ENCODE data around the gene EXOC6. TPM values are rescaled to one million over a fixed set of nuclear protein-coding genes. Genes with fewer than 3 reads are reported as not detected.

EXOC6 gene
- total and polyA plus RNA-seq, 8 donors, result 1.7 to 21.3 (median 4.6) TPM

DNA sequence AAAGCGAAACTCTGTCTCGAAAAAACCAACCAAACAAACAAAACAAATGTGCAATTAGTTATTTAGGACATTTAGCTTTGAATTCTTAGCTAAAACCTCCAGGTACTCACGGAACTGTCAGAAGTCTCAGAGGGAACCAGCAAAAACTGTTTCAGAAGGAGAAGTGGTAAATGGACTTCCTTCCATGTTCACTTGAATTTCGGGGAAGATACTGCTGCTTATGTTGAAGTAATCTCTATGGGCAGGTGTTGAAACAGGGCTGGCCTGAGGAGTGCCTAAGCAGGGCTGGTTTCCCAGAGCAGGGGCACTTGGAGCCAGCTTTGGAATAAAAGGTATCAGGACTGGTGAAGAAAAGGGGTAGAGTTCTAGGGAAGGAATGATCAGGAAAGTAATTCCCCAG, 2.4 kb upstream of the EXOC6 start:
- intact Hi-C loops (cut with DNase I; ENCODE audit: low total_unique reads), result no loop called here
- TF ChIP-seq EP300 (IDR thresholded peaks at IDR 0.05) (no peak), POLR2AphosphoS5 (IDR thresholded peaks at IDR 0.05) (no peak), POLR2A (IDR thresholded peaks at IDR 0.05) (no peak)
- TF ChIP-seq, protein P1, sequence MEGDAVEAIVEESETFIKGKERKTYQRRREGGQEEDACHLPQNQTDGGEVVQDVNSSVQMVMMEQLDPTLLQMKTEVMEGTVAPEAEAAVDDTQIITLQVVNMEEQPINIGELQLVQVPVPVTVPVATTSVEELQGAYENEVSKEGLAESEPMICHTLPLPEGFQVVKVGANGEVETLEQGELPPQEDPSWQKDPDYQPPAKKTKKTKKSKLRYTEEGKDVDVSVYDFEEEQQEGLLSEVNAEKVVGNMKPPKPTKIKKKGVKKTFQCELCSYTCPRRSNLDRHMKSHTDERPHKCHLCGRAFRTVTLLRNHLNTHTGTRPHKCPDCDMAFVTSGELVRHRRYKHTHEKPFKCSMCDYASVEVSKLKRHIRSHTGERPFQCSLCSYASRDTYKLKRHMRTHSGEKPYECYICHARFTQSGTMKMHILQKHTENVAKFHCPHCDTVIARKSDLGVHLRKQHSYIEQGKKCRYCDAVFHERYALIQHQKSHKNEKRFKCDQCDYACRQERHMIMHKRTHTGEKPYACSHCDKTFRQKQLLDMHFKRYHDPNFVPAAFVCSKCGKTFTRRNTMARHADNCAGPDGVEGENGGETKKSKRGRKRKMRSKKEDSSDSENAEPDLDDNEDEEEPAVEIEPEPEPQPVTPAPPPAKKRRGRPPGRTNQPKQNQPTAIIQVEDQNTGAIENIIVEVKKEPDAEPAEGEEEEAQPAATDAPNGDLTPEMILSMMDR (IDR thresholded peaks at IDR 0.05), result no peak
- Histone ChIP-seq H3K36me3 (no peaks in the 10 kb centered on the region), H3K27ac (peak overlapping the region in 2 of 5 donors; percentile 47 to 82), H3K4me3 (no peak overlapping the region), H3K9me3 (no peaks in the 10 kb centered on the region), H3K27me3 (no peaks in the 10 kb centered on the region), H3K4me1 (peaks cover 6 to 36% (median 17%) of the 10 kb centered on the region in 4 donors)
- 75 to 86% (median 84%) methylated on average over 4 of the region's 4 CpGs for WGBS, 5 donors
- no peak for DNase-seq

DNA sequence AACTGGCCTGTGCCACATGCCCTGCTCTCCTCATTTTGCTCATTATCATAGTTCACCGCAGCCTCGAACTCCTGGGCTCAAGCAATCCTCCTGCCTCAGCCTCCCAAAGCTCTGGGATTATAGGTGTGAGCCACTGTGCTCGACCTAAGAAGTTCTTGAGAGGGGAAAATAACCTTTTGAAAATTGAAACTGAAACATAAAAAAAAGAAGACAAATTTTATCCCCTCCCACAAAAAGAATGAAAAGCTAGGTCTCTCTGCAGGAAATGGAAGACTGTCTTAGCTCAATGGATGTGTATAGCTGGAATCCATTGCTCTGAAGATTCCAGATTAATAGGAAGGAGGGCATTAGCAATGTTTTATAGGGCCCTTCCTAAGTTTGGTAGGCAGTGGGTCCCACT, 2.0 kb upstream of the EXOC6 start:
- no peaks in the 10 kb centered on the region for H3K36me3 ChIP-seq
- no peaks in the 10 kb centered on the region for H3K9me3 ChIP-seq
- DNase-seq, result no peak
- no peaks in the 10 kb centered on the region for H3K27me3 ChIP-seq
- peaks cover 6 to 36% (median 17%) of the 10 kb centered on the region in 4 donors for H3K4me1 ChIP-seq
- TF ChIP-seq, protein P1 (IDR thresholded peaks at IDR 0.05), result no peak
- TF ChIP-seq POLR2A (IDR thresholded peaks at IDR 0.05), result no peak
- no peak for TF ChIP-seq EP300 (IDR thresholded peaks at IDR 0.05)
- no peak for TF ChIP-seq POLR2AphosphoS5 (IDR thresholded peaks at IDR 0.05)
- 54 to 71% (median 70%) methylated on average over 3 of the region's 3 CpGs for WGBS, 5 donors
- no peak overlapping the region for H3K4me3 ChIP-seq
- H3K27ac ChIP-seq, result peak overlapping the region in 2 of 5 donors; percentile 47 to 82
- intact Hi-C loops (cut with DNase I; ENCODE audit: low total_unique reads), result no loop called here

DNA sequence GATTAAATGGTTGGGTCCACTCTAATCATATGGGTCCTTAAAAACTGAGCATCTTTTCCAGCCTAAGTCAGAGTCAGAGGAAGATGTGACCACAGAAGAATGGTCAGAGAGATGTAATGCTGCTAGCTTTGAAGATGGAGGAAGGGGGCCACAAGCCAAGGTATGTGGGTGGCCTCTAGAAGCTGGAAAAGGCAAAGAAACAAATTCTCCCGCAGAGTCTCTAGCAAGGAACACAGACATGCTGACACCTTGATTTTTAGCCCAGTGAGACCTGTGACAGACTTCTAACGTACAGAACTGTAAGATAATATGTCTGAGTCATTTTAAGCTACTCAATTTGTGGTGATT, 1.5 kb upstream of the EXOC6 start:
- DNase-seq, result no peak
- Histone ChIP-seq H3K36me3 (no peaks in the 10 kb centered on the region), H3K4me3 (no peak overlapping the region), H3K4me1 (peaks cover 6 to 36% (median 17%) of the 10 kb centered on the region in 4 donors), H3K27me3 (no peaks in the 10 kb centered on the region), H3K27ac (peak overlapping the region in 2 of 5 donors; percentile 47 to 82), H3K9me3 (no peaks in the 10 kb centered on the region)
- TF ChIP-seq, protein P1 (IDR thresholded peaks at IDR 0.05), result no peak
- TF ChIP-seq POLR2A (IDR thresholded peaks at IDR 0.05) (no peak), POLR2AphosphoS5 (IDR thresholded peaks at IDR 0.05) (no peak), EP300 (IDR thresholded peaks at IDR 0.05) (no peak)
- intact Hi-C loops (cut with DNase I; ENCODE audit: low total_unique reads), result no loop called here
- WGBS, 5 donors, result 79 to 93% (median 88%) methylated on average over 2 of the region's 2 CpGs

DNA sequence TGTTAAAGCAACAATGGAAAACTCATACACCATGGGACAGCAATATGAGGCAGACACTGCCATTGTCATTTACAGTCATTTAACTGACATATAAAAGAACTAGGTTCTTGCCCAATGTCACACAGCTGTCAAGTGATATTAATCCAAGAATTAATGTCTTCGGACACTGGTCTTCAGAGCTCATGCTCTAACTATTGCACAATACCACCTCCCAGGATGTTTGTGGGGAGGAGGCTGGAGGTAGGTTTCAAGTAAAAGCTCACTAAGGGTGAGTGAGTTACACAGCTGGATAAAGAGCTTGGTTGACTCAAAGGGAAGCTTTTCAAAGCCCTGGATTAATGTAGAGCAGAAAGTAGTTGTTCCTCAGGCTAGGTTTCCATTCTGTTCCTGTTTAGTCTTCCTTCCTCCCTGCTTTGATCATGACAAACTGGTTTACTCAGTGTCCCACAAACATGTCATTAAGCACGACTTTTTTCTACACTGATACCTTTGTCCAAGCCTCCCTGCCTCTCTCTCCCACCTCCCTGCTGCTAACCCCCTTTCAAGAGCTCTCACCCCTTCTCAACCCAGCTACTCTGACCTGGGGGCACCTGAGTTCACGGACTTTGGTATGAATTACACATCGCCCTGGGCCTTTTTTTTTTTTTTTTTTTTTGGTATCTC, 987 bp upstream of the EXOC6 start:
- intact Hi-C loops (cut with DNase I; ENCODE audit: low total_unique reads), result no loop called here
- WGBS, 5 donors, result 30 to 58% (median 54%) methylated on average over 4 of the region's 4 CpGs
- no peaks in the 10 kb centered on the region for H3K9me3 ChIP-seq
- TF ChIP-seq EP300 (IDR thresholded peaks at IDR 0.05), result no peak
- TF ChIP-seq, protein P1 (IDR thresholded peaks at IDR 0.05), result no peak
- no peaks in the 10 kb centered on the region for H3K27me3 ChIP-seq
- peak in 1 of 2 donors; percentile 36 for DNase-seq
- H3K27ac ChIP-seq, result peak overlapping the region in 2 of 5 donors; percentile 82 to 97
- H3K36me3 ChIP-seq, result no peaks in the 10 kb centered on the region
- peaks cover 6 to 36% (median 17%) of the 10 kb centered on the region in 4 donors for H3K4me1 ChIP-seq
- peak overlapping the region in 1 of 4 donors; percentile 99 for H3K4me3 ChIP-seq
